ENCODE measurements around the gene CCL13. TPM values are rescaled to one million over a fixed set of nuclear protein-coding genes. Genes with fewer than 3 reads are reported as not detected.
A peak's percentile ranks its signal among the peaks of the same experiment; 100 is the strongest.

CCL13 gene
- total RNA-seq, 1 donor from 2014 or later: not detected

GRCh38 chr17:34384271-34384670 lies 28.0 kb downstream of the CCL13 start:
- H3K27me3 ChIP-seq: no peaks in the 10 kb centered on the region
- H3K4me1 ChIP-seq: peaks cover 0 to 7% of the 10 kb centered on the region in 2 donors
- H3K36me3 ChIP-seq: no peaks in the 10 kb centered on the region
- H3K27ac ChIP-seq: no peak overlapping the region
- H3K4me3 ChIP-seq: no peak overlapping the region
- intact Hi-C loops (cut with DNase I): no loop called here
- no peaks in the 10 kb centered on the region for H3K9me3 ChIP-seq
- no peak for DNase-seq (ENCODE audit: low spot score in 2 of 2)
- TF ChIP-seq, protein P1, sequence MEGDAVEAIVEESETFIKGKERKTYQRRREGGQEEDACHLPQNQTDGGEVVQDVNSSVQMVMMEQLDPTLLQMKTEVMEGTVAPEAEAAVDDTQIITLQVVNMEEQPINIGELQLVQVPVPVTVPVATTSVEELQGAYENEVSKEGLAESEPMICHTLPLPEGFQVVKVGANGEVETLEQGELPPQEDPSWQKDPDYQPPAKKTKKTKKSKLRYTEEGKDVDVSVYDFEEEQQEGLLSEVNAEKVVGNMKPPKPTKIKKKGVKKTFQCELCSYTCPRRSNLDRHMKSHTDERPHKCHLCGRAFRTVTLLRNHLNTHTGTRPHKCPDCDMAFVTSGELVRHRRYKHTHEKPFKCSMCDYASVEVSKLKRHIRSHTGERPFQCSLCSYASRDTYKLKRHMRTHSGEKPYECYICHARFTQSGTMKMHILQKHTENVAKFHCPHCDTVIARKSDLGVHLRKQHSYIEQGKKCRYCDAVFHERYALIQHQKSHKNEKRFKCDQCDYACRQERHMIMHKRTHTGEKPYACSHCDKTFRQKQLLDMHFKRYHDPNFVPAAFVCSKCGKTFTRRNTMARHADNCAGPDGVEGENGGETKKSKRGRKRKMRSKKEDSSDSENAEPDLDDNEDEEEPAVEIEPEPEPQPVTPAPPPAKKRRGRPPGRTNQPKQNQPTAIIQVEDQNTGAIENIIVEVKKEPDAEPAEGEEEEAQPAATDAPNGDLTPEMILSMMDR (IDR thresholded peaks at IDR 0.05): no peak

GRCh38 chr17:34384822-34385605 lies 28.7 kb downstream of the CCL13 start:
- H3K27ac ChIP-seq: no peak overlapping the region
- H3K36me3 ChIP-seq: no peaks in the 10 kb centered on the region
- H3K27me3 ChIP-seq: no peaks in the 10 kb centered on the region
- no peak for DNase-seq (ENCODE audit: low spot score in 2 of 2)
- no peaks in the 10 kb centered on the region for H3K9me3 ChIP-seq
- TF ChIP-seq, protein P1 (IDR thresholded peaks at IDR 0.05): no peak
- H3K4me1 ChIP-seq: peaks cover 0 to 7% of the 10 kb centered on the region in 2 donors
- intact Hi-C loops (cut with DNase I): no loop called here
- no peak overlapping the region for H3K4me3 ChIP-seq

GRCh38 chr17:34386343-34386696 lies 30.0 kb downstream of the CCL13 start:
- intact Hi-C loops (cut with DNase I): no loop called here
- Histone ChIP-seq H3K9me3 (no peaks in the 10 kb centered on the region), H3K27me3 (no peaks in the 10 kb centered on the region), H3K4me3 (no peak overlapping the region), H3K27ac (peak overlapping the region in 1 of 2 donors; percentile 18), H3K36me3 (no peaks in the 10 kb centered on the region), H3K4me1 (peaks cover 0 to 7% of the 10 kb centered on the region in 2 donors)
- peak in 1 of 2 donors; percentile 38 for DNase-seq (ENCODE audit: low spot score in 2 of 2)
- TF ChIP-seq, protein P1 (IDR thresholded peaks at IDR 0.05): no peak

GRCh38 chr17:34386697-34387550 lies 30.6 kb downstream of the CCL13 start:
- Histone ChIP-seq H3K27me3 (no peaks in the 10 kb centered on the region), H3K4me3 (no peak overlapping the region), H3K9me3 (no peaks in the 10 kb centered on the region), H3K4me1 (peaks cover 0 to 7% of the 10 kb centered on the region in 2 donors), H3K27ac (peak overlapping the region; percentile 5 to 48), H3K36me3 (no peaks in the 10 kb centered on the region)
- TF ChIP-seq, protein P1 (IDR thresholded peaks at IDR 0.05): no peak
- DNase-seq (ENCODE audit: low spot score in 2 of 2): peak; percentile 32 to 68
- intact Hi-C loops (cut with DNase I): no loop called here

GRCh38 chr17:34387566-34387965 lies 31.3 kb downstream of the CCL13 start:
- Histone ChIP-seq H3K27ac (peak overlapping the region; percentile 5 to 48), H3K4me1 (peaks cover 0 to 7% of the 10 kb centered on the region in 2 donors), H3K4me3 (no peak overlapping the region), H3K36me3 (no peaks in the 10 kb centered on the region), H3K27me3 (no peaks in the 10 kb centered on the region), H3K9me3 (no peaks in the 10 kb centered on the region)
- no peak for DNase-seq (ENCODE audit: low spot score in 2 of 2)
- TF ChIP-seq, protein P1 (IDR thresholded peaks at IDR 0.05): no peak
- intact Hi-C loops (cut with DNase I): no loop called here
